Lower leg skin (tissue), 3 donors: ENCODE data around the gene SP7.

ENCODE experiments used
- CTCF ChIP-seq, 3 donors: fragments of 450-650 bp; IDR thresholded peaks; one replicate each; pipeline ENCODE4 v1.5.1; 2016; ENCODE audit warnings: antibody characterized with exemption in 3 of 3, mild to moderate bottlenecking in 3 of 3, moderate library complexity in 2 of 3
- POLR2A ChIP-seq, 2 donors: fragments of 450-650 bp; IDR thresholded peaks; one replicate each; pipeline ENCODE4 v1.6.1; 2016 to 2017; ENCODE audit warnings: antibody characterized with exemption in 2 of 2, mild to moderate bottlenecking in 1 of 2, moderate library complexity in 1 of 2

- TF ChIP-seq CTCF (IDR thresholded peaks at IDR 0.05) = no peak
- TF ChIP-seq POLR2A (IDR thresholded peaks at IDR 0.05) = no peak
Observed at GRCh38 chr12:53326460-53327185, 9.5 kb downstream of the SP7 start.
